HUES64 (cell line): ENCODE data around the gene TGFBR3L.

Source experiments
- H3K27ac ChIP-seq: 2 replicates; pipeline ENCODE4 v1.7.0; 2013; ENCODE audit warnings: low read depth, low read length, inconsistent platforms
- H3K27me3 ChIP-seq: 2 replicates; pipeline ENCODE4 v1.6.1; 2013; ENCODE audit warnings: mild to moderate bottlenecking, low read length; ENCODE audit not compliant: insufficient read depth
- H3K36me3 ChIP-seq: 2 replicates; pipeline ENCODE4 v1.6.1; 2013; ENCODE audit warnings: mild to moderate bottlenecking, low read length; ENCODE audit not compliant: insufficient read depth
- H3K4me1 ChIP-seq: 2 replicates; pipeline ENCODE4 v1.6.1; 2013; ENCODE audit warnings: mild to moderate bottlenecking, low read length, moderate library complexity; ENCODE audit not compliant: insufficient read depth
- H3K4me3 ChIP-seq: 2 replicates; pipeline ENCODE4 v1.5.1; 2013; ENCODE audit warnings: mild to moderate bottlenecking, low read length, moderate library complexity
- H3K9ac ChIP-seq: 2 replicates; pipeline ENCODE4 v1.6.1; 2013; ENCODE audit warnings: mild to moderate bottlenecking, low read depth, low read length
- H3K9me3 ChIP-seq: 2 replicates; pipeline ENCODE4 v1.6.1; 2013; ENCODE audit warnings: low read depth, low read length; ENCODE audit not compliant: insufficient read depth
- WGBS: fragments of 150-250, 120-280 bp; methylation state at CpG from one replicate; pipeline ENCODE4 v1.1.7; 2013; ENCODE audit warnings: missing lambda C conversion rate; 5-methylcytosine and 5-hydroxymethylcytosine counted together

TGFBR3L gene

GRCh38 chr19:7907122-7907521 is 7.5 kb upstream of the TGFBR3L start:
- Histone ChIP-seq H3K27ac (no peak overlapping the region), H3K4me3 (no peak overlapping the region), H3K9me3 (no peaks in the 10 kb centered on the region), H3K36me3 (peaks cover 29% of the 10 kb centered on the region), H3K27me3 (no peaks in the 10 kb centered on the region), H3K4me1 (peaks cover 4% of the 10 kb centered on the region; the same call in 1 of the 2 replicates), H3K9ac (no peak overlapping the region)
- WGBS: 97% methylated on average over 19 of the region's 19 CpGs

DNA sequence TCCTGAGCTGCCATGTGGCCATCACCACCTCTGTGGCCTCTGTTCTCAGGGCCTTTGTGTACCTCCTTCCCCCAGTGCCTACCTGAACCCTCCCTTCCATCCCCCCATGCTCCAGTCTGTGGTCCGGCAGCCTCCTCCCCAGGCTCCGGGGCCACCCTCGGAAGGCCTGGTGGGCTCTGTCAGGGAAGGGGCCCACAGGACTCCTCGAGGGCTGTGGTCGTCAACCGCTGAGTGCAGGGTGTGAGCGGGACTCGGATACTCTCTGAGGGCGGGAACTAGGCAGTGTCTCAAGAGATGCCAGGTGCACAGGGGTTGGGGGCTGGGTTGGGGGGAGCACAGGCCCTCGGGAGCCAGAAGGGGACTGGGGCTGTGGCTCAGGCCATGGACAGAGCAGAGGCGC is 7.1 kb upstream of the TGFBR3L start:
- H3K9me3 ChIP-seq: no peaks in the 10 kb centered on the region
- H3K4me1 ChIP-seq: peaks cover 3% of the 10 kb centered on the region; the same call in 1 of the 2 replicates
- H3K4me3 ChIP-seq: no peak overlapping the region
- H3K27me3 ChIP-seq: no peaks in the 10 kb centered on the region
- H3K27ac ChIP-seq: no peak overlapping the region
- WGBS: 95% methylated on average over 11 of the region's 11 CpGs
- H3K9ac ChIP-seq: no peak overlapping the region
- H3K36me3 ChIP-seq: peaks cover 32% of the 10 kb centered on the region

- no peak overlapping the region for H3K27ac ChIP-seq
- 88% methylated on average over 14 of the region's 14 CpGs for WGBS
- H3K36me3 ChIP-seq: peaks cover 35% of the 10 kb centered on the region
- H3K9ac ChIP-seq: no peak overlapping the region
- no peaks in the 10 kb centered on the region for H3K4me1 ChIP-seq
- H3K27me3 ChIP-seq: no peaks in the 10 kb centered on the region
- no peaks in the 10 kb centered on the region for H3K9me3 ChIP-seq
- H3K4me3 ChIP-seq: no peak overlapping the region
Observed at GRCh38 chr19:7908078-7908699, 6.4 kb upstream of the TGFBR3L start.

GRCh38 chr19:7908742-7909461 is 5.7 kb upstream of the TGFBR3L start:
- Histone ChIP-seq H3K4me3 (no peak overlapping the region), H3K27ac (no peak overlapping the region), H3K36me3 (peaks cover 35% of the 10 kb centered on the region), H3K4me1 (no peaks in the 10 kb centered on the region), H3K9me3 (no peaks in the 10 kb centered on the region), H3K27me3 (no peaks in the 10 kb centered on the region), H3K9ac (no peak overlapping the region)
- 89% methylated on average over 19 of the region's 19 CpGs for WGBS

- Histone ChIP-seq H3K4me1 (no peaks in the 10 kb centered on the region), H3K36me3 (peaks cover 35% of the 10 kb centered on the region), H3K9ac (no peak overlapping the region), H3K27ac (no peak overlapping the region), H3K9me3 (no peaks in the 10 kb centered on the region), H3K27me3 (peaks cover 3% of the 10 kb centered on the region), H3K4me3 (no peak overlapping the region)
- 97% methylated on average over 21 of the region's 21 CpGs for WGBS
Observed at GRCh38 chr19:7909471-7910067, 5.1 kb upstream of the TGFBR3L start.

DNA sequence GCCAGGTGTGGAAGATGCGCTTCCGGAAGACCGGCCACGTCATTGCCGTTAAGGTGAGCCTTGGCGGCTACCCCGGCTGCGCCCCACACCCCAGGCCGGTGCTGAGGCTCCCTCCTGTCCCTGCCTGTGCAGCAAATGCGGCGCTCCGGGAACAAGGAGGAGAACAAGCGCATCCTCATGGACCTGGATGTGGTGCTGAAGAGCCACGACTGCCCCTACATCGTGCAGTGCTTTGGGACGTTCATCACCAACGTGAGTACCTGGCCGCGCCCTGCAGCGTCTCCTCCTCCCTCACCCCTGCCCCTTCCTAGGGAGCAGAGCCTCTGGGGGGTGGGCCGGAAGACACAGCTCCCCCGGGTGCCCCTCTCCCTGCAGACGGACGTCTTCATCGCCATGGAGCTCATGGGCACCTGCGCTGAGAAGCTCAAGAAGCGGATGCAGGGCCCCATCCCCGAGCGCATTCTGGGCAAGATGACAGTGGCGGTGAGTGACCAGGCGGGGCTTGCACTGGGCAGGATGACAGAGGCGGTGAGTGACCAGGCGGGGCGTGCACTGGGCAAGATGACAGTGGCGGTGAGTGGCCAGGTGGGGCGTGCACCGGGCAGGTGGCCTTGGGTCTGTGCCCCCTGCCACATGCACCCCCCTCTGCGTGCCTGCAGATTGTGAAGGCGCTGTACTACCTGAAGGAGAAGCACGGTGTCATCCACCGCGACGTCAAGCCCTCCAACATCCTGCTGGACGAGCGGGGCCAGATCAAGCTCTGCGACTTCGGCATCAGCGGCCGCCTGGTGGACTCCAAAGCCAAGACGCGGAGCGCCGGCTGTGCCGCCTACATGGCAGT is 4.1 kb upstream of the TGFBR3L start:
- Histone ChIP-seq H3K9ac (no peak overlapping the region), H3K27me3 (peaks cover 12% of the 10 kb centered on the region), H3K4me3 (no peak overlapping the region), H3K36me3 (peaks cover 35% of the 10 kb centered on the region), H3K9me3 (no peaks in the 10 kb centered on the region), H3K4me1 (no peaks in the 10 kb centered on the region), H3K27ac (no peak overlapping the region)
- 96% methylated on average over 54 of the region's 54 CpGs for WGBS

DNA sequence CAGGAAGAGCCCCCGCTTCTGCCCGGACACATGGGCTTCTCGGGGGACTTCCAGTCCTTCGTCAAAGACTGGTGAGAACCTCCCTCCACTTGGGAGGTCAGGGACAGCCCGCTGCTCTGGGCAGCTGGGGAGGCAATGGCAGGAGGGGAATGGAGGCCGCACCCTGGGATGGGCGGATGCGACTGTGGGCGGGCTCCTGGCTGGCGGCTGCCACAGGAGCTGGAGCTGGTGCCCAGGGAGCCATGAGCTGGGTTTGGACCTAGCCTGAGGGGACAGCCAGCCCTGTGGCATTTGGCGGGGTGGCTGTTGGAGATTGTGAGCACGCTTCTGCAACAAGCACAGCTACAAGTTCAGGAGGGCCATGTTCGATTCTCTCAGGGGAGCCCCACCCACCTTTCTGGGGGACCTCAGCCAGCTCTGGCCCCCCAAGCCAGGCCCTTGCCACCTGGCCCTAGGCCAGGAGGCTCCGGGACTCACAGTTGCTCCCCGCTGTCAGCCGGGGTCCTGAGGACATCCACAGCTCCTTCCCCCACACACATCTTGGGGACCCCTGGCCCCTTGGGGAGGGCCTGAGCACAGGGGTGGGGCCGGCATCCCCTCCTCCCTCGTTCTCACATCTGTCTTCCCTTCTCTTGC is 3.0 kb upstream of the TGFBR3L start:
- H3K4me1 ChIP-seq: no peaks in the 10 kb centered on the region
- H3K27ac ChIP-seq: no peak overlapping the region
- no peak overlapping the region for H3K9ac ChIP-seq
- H3K36me3 ChIP-seq: peaks cover 29% of the 10 kb centered on the region
- H3K4me3 ChIP-seq: no peak overlapping the region
- H3K9me3 ChIP-seq: no peaks in the 10 kb centered on the region
- H3K27me3 ChIP-seq: peaks cover 23% of the 10 kb centered on the region
- WGBS: 93% methylated on average over 18 of the region's 18 CpGs

DNA sequence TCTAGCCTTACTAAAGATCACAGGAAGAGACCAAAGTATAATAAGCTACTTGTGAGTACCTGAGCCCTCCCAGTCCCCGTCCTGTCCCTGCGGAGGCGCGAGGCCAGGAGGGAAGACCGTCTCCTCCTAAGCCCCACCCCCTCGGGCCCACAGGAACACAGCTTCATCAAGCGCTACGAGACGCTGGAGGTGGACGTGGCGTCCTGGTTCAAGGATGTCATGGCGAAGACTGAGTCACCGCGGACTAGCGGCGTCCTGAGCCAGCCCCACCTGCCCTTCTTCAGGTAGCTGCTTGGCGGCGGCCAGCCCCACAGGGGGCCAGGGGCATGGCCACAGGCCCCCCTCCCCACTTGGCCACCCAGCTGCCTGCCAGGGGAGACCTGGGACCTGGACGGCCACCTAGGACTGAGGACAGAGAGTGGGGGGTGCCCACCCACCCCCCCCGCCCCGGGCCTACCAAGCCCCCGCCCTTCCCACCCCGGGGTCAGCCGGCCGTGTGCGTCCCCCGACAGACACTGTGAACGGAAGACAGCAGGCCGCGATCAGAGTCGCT is 2.4 kb upstream of the TGFBR3L start:
- Histone ChIP-seq H3K36me3 (peaks cover 29% of the 10 kb centered on the region), H3K9me3 (no peaks in the 10 kb centered on the region), H3K4me3 (no peak overlapping the region), H3K9ac (no peak overlapping the region), H3K27me3 (peaks cover 29% of the 10 kb centered on the region), H3K27ac (no peak overlapping the region), H3K4me1 (no peaks in the 10 kb centered on the region)
- 93% methylated on average over 31 of the region's 31 CpGs for WGBS

- H3K36me3 ChIP-seq: peaks cover 29% of the 10 kb centered on the region
Observed at GRCh38 chr19:7912697-7913564, 1.7 kb upstream of the TGFBR3L start.

DNA sequence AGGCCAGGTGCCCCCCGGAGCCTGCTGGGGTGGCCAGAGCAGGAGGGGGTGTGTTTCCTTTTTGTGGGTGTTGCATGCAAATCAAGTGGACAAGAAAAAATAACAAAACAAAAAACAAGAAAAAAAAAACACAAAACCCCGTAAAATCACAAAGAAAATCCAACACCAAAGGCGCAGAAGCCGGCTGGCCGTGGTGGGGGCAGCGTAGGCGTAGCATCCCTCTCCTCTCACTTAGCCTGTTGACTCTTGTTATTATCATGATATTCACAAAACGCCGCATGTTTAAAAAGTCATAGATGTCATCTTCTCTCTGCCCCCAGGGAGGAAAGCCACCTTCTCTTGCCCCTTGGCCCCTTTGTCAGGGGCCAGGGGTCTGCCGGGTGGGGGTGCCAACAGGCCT is 978 bp upstream of the TGFBR3L start:
- H3K4me3 ChIP-seq: no peak overlapping the region
- H3K9me3 ChIP-seq: no peaks in the 10 kb centered on the region
- H3K36me3 ChIP-seq: peaks cover 29% of the 10 kb centered on the region
- 94% methylated on average over 10 of the region's 10 CpGs for WGBS
- H3K27me3 ChIP-seq: peaks cover 44% of the 10 kb centered on the region
- H3K4me1 ChIP-seq: no peaks in the 10 kb centered on the region; the same call in 1 of the 2 replicates
- no peak overlapping the region for H3K27ac ChIP-seq
- no peak overlapping the region for H3K9ac ChIP-seq

More at GRCh38 chr19:7912697-7913564, 1.7 kb upstream of the TGFBR3L start:
- Histone ChIP-seq H3K27ac (no peak overlapping the region), H3K4me3 (no peak overlapping the region), H3K9ac (no peak overlapping the region), H3K27me3 (peaks cover 36% of the 10 kb centered on the region), H3K4me1 (no peaks in the 10 kb centered on the region), H3K9me3 (no peaks in the 10 kb centered on the region)
- 95% methylated on average over 39 of the region's 39 CpGs for WGBS
